Activated naive CD4-positive, alpha-beta T cell treated with anti-CD3 and anti-CD28 coated beads, Interleukin-2, amount 10 ng/mL, durations not matched to agents 7 days and 5 days (primary cell): ENCODE measurements around the gene CRYZ.
"Not testable (repeated sequence)": the region's sequence is repeated elsewhere in the genome, so short reads cannot be mapped to it uniquely, and the experiment has no call there.

Experiments
- CTCF ChIA-PET: fragments of 350-600 bp; sonication (Branson Sonifier 250); formaldehyde crosslinking; loops from one replicate; lab custom pipeline; 2021; ENCODE audit warnings: antibody characterized with exemption; lab: Charles Lee
- DNase-seq: peaks from one replicate; pipeline ENCODE4 v3.0.0-alpha.2; 2020
- H3K27ac Mint-ChIP-seq: one replicate; pipeline ENCODE4 v1.8.0; 2021; ENCODE audit warnings: mild to moderate bottlenecking, moderate library complexity, mixed read lengths
- H3K27me3 Mint-ChIP-seq: one replicate; pipeline ENCODE4 v1.8.0; 2021; ENCODE audit warnings: mild to moderate bottlenecking, mixed read lengths
- H3K36me3 Mint-ChIP-seq: one replicate; pipeline ENCODE4 v1.8.0; 2021; ENCODE audit warnings: mixed read lengths
- H3K4me1 Mint-ChIP-seq: one replicate; pipeline ENCODE4 v1.8.0; 2021; ENCODE audit warnings: mixed read lengths
- H3K4me3 Mint-ChIP-seq: one replicate; pipeline ENCODE4 v1.8.0; 2021; ENCODE audit warnings: mild to moderate bottlenecking, moderate library complexity, mixed read lengths
- H3K9me3 Mint-ChIP-seq: one replicate; pipeline ENCODE4 v1.8.0; 2021; ENCODE audit warnings: mixed read lengths

The CRYZ gene, protein sequence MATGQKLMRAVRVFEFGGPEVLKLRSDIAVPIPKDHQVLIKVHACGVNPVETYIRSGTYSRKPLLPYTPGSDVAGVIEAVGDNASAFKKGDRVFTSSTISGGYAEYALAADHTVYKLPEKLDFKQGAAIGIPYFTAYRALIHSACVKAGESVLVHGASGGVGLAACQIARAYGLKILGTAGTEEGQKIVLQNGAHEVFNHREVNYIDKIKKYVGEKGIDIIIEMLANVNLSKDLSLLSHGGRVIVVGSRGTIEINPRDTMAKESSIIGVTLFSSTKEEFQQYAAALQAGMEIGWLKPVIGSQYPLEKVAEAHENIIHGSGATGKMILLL

DNA sequence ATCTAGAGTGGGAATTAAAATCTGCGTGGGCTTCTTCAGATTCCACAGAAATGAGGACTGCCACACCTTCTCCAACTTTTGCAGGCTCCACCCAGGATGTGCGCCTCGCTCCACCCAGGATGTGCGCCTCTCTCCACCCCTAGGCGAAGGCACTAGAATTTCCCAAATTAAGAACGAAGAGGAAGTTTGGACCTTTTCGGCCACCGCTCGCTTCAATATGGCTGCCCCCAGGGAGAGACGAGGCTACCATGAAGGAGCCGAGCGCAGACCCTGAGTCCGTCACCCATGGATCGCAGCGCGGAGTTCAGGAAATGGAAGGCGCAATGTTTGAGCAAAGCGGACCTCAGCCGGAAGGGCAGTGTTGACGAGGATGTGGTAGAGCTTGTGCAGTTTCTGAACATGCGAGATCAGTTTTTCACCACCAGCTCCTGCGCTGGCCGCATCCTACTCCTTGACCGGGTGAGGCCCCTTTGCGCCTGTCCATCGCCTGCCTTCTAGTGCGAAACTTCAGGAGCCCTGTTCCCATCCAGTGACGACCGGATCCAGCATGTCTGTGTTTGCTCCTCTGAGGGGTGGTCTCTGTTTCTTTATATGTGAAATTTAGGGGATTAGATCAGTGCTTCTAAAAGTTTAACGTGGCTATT is at the start of gene CRYZ, which contains the start of gene TYW3:
TSS of gene CRYZ (minus strand) at position 91 of the 644 bp plus-strand sequence. CDS start 8,229 bp downstream, outside the sequence.
TSS of gene TYW3 (plus strand) at position 193 of the 644 bp plus-strand sequence. CDS start at position 286, 93 bp downstream.
- H3K27ac Mint-ChIP-seq: peak within 1 kb of the TSS; percentile 95
- H3K27me3 Mint-ChIP-seq: no peaks in the 10 kb centered on the region
- H3K4me3 Mint-ChIP-seq: peak within 1 kb of the TSS; percentile 79
- H3K36me3 Mint-ChIP-seq: peaks cover 11% of the 10 kb centered on the region
- peak; percentile 94 for DNase-seq
- H3K4me1 Mint-ChIP-seq: peaks cover 32% of the 10 kb centered on the region
- CTCF ChIA-PET: interaction anchor here (0.9 to 3.3 kb wide), 10 partner anchors 12 to 44 kb away, joined by 3 to 16 read pairs (median 6); no protein-coding TSS in a partner anchor
- H3K9me3 Mint-ChIP-seq: no peaks in the 10 kb centered on the region

DNA sequence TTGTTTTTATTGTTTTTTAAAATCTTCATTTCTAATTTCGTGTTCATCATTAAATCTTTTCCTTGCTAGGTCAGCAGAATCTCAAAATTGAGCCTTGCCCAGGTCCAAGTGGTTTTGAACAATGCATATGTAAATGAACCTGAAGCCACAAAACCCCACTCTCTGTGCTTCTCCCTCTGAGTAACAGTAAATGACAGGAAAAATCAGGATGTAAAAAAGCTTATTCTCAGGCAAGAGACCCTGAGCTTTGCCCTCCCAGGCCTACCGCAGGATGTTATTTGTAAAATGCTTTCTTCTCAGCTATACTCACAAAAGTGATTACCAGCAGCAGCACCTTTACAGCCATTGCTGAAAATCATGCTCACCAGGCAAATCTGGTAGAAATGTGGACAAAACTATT is 47.7 kb upstream of the CRYZ start:
- no peak overlapping the region for H3K27ac Mint-ChIP-seq
- H3K27me3 Mint-ChIP-seq: no peaks in the 10 kb centered on the region
- H3K4me3 Mint-ChIP-seq: no peak overlapping the region
- CTCF ChIA-PET: no interaction called here
- H3K36me3 Mint-ChIP-seq: no peaks in the 10 kb centered on the region
- H3K9me3 Mint-ChIP-seq: no peaks in the 10 kb centered on the region
- no peaks in the 10 kb centered on the region for H3K4me1 Mint-ChIP-seq
- DNase-seq: no peak

DNA sequence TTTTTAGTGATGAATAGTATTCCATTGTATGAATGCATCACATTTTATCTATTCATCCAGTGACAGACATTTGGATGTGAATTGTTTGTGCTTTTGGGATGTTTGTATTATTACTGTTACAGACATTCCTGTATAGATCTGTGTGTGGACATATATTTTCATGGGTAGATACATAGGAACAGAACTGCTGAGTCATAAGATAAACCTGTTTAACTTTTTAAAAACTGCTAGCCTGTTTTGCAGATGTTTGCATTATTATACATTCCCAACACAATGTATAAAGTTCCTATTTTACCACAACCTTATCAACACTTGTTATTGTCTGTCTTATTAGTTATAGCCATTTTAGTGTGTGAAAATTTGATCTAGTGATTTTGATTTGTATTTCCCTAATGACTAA is 46.9 kb upstream of the CRYZ start:
- Mint-ChIP-seq H3K4me1 (no peaks in the 10 kb centered on the region), H3K4me3 (no peak overlapping the region), H3K27ac (no peak overlapping the region), H3K36me3 (no peaks in the 10 kb centered on the region), H3K27me3 (no peaks in the 10 kb centered on the region), H3K9me3 (no peaks in the 10 kb centered on the region)
- no peak for DNase-seq
- CTCF ChIA-PET: no interaction called here

DNA sequence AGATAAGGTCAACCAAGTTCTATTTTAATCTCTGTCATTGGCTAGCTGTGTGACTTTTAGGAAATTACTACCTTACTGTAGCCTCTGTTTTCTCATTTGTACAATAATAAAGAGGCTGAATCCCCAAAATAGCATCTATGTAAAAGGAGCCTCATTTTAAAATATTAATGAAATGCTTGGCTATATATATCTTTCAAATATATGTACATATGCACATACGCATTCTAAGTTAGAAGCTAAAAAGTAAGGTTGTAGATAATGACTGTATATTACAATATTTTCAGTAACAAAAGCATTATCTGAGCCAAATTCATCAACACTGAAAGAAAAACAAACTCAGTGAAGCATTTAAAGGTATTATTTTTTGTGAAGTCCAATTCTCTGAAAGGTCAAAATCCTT is 44.7 kb upstream of the CRYZ start:
- no peaks in the 10 kb centered on the region for H3K27me3 Mint-ChIP-seq
- CTCF ChIA-PET: no interaction called here
- no peak for DNase-seq

DNA sequence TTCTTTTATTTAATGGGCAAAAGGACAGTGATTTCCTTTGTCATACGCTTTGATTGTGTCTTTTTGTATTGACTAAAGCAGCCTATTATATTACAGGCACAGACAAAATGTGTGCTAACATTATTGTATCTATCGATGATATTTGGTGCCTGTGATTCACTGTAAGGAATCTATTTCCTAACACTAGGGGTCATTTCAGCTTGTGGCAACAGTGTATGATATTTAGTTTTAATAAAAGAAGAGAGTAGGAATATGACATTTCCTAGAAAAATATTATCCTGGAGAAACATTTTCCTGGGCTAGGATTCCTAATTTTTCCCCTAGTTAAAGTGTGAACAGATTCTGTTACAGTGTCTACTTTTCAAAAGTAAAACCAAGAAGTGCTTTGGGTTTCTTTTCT is 42.9 kb upstream of the CRYZ start:
- Mint-ChIP-seq H3K9me3 (no peaks in the 10 kb centered on the region), H3K27ac (no peak overlapping the region), H3K4me1 (no peaks in the 10 kb centered on the region), H3K27me3 (no peaks in the 10 kb centered on the region), H3K4me3 (no peak overlapping the region), H3K36me3 (no peaks in the 10 kb centered on the region)
- CTCF ChIA-PET: interaction anchor here (0.8 kb wide), 1 partner anchor 9 kb away, joined by 3 read pairs; no protein-coding TSS in a partner anchor
- no peak for DNase-seq

More for the DNA sequence above, 44.7 kb upstream of the CRYZ start:
- Mint-ChIP-seq H3K9me3 (no peaks in the 10 kb centered on the region), H3K36me3 (no peaks in the 10 kb centered on the region), H3K4me1 (no peaks in the 10 kb centered on the region), H3K4me3 (no peak overlapping the region), H3K27ac (no peak overlapping the region)

DNA sequence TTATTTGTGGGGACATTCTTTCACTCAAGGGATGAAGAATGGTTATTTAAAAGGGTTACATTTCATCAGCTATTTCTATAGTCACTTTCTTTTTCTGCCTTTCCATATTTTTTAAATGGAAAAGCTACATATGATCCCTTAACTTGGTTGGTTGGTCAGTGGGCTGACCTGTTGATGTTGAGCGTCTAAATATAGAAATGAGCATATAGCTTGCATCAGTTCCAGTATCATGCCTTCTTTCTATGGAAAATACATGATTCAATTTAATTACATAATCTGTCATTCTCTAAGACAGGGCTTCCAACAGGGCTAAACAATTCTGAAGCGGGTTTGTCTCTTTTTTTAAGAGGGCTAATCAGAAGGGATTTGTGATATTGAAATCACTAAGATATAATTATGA is 40.7 kb upstream of the CRYZ start:
- Mint-ChIP-seq H3K36me3 (no peaks in the 10 kb centered on the region), H3K4me1 (no peaks in the 10 kb centered on the region), H3K4me3 (no peak overlapping the region), H3K27me3 (no peaks in the 10 kb centered on the region), H3K27ac (no peak overlapping the region), H3K9me3 (no peaks in the 10 kb centered on the region)
- CTCF ChIA-PET: no interaction called here
- DNase-seq: no peak

DNA sequence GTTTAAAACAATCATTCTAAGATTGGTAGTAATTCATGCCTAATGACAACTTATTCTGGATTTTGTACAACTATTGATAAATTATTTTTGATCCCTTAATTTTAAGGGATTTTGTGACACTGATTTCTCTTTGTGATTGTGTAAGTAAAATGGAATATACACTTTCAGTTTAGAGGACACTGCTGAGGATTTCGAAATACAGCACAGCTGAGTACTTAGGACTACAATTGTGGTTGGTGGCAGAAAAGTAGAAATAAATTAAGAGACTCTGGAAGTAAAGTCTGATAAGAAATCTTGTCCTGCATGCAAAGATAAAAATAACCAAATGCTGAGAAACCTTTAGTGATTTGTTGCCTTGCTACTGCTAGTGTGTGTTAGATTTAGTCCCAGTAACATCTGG is 40.1 kb upstream of the CRYZ start:
- H3K9me3 Mint-ChIP-seq: no peaks in the 10 kb centered on the region
- H3K4me3 Mint-ChIP-seq: no peak overlapping the region
- H3K4me1 Mint-ChIP-seq: no peaks in the 10 kb centered on the region
- no peak for DNase-seq
- no peaks in the 10 kb centered on the region for H3K27me3 Mint-ChIP-seq
- CTCF ChIA-PET: interaction anchor here (1.5 kb wide), 1 partner anchor 423 kb away, joined by 6 read pairs; no protein-coding TSS in a partner anchor
- no peaks in the 10 kb centered on the region for H3K36me3 Mint-ChIP-seq
- no peak overlapping the region for H3K27ac Mint-ChIP-seq

DNA sequence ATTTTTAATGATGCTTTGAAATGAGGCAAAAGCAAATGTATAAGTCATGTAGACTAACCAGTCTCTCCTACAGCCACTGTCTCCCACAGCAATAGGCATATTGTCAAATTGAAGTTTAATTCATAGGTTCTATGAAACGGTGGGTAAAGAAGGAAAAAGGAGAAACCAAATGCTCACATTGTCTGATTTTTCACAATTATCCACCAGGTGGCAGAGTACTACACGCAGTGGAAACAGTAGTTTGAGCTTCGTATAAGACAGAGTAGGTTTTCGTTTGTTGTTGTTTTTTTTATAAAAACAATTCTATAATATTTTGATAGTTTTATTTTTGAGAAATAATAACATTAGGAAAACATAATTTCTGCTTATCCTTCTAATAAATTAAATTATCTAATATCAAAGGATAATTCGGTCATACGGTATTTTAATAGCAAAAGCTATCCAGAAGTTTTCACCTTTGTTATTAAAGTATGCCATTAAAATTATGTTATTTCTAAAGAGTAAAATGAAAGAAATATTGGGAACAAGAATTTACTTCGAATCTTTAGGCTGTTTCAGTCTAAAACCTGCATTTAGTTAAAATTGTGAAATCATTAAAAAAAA is 39.2 kb upstream of the CRYZ start:
- CTCF ChIA-PET: interaction anchor here (0.6 to 2.0 kb wide), 12 partner anchors 9 to 677 kb away, joined by 3 to 12 read pairs (median 4); no protein-coding TSS in a partner anchor
- Mint-ChIP-seq H3K9me3 (no peaks in the 10 kb centered on the region), H3K4me3 (no peak overlapping the region), H3K27ac (no peak overlapping the region), H3K27me3 (no peaks in the 10 kb centered on the region), H3K36me3 (no peaks in the 10 kb centered on the region), H3K4me1 (no peaks in the 10 kb centered on the region)
- DNase-seq: no peak

DNA sequence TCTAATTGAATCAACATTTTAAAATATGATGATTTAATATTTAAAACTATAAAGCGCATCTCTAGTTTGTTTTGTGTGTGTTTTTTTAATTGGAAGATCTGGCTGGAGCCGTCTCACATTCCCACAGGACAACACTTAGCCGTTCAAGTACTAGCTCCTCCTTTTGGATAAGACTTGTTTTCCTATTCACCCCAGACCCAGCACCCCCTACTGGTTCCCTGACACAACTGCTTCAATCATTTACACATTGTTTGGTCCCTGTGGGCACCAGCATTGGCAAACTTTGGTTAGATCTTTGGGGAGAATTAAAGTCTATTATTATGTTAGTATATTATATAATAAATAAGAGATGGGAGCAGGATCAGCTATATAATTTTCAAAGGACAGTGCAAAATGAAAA is 34.6 kb upstream of the CRYZ start:
- Mint-ChIP-seq H3K27ac (no peak overlapping the region), H3K4me1 (peaks cover 4% of the 10 kb centered on the region), H3K9me3 (no peaks in the 10 kb centered on the region), H3K36me3 (peaks cover 15% of the 10 kb centered on the region), H3K27me3 (no peaks in the 10 kb centered on the region), H3K4me3 (no peak overlapping the region)
- DNase-seq: no peak
- CTCF ChIA-PET: interaction anchor here (0.9 to 1.5 kb wide), 2 partner anchors 29 to 435 kb away, joined by 3 to 5 read pairs; no protein-coding TSS in a partner anchor

DNA sequence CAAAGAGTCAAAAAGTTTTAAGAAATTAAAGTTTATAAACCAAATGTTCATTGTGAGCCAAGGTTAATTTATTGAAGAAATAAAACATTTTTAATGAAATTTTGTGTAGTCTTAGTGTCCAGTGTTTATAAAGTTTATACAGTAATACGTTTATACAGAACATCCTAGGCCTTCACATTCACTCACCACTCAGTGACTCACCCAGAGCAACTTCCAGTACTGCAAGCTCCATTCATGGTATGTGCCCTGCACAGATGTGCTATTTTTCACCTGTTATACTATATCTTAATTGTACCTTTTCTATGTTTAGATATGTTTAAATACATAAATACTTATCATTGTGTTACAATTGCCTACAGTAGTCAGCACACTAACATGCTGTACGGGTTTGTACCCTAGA is 33.7 kb upstream of the CRYZ start:
- Mint-ChIP-seq H3K4me1 (peaks cover 4% of the 10 kb centered on the region), H3K4me3 (no peak overlapping the region), H3K36me3 (peaks cover 17% of the 10 kb centered on the region), H3K27me3 (no peaks in the 10 kb centered on the region), H3K27ac (no peak overlapping the region), H3K9me3 (no peaks in the 10 kb centered on the region)
- DNase-seq: no peak
- CTCF ChIA-PET: interaction anchor here (1.3 to 1.9 kb wide), 2 partner anchors 10 to 33 kb away, joined by 3 to 6 read pairs; no protein-coding TSS in a partner anchor

DNA sequence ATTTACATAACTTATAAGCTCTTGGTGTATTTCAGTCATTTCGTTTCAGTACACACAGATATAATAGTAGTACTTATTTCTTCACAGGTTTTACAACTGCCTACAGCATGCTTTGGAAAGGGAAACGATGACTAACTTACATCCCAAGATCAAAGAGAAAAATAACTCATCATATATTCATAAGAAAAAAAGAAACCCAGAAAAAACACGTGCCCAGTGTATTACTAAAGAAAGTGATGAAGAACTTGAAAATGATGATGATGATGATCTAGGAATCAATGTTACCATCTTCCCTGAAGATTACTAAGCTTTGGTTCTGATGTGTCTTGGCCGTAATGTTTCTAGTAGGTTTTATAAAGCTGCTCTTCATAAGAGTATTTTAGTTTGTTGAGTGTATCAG is 31.0 kb upstream of the CRYZ start:
- Mint-ChIP-seq H3K36me3 (peaks cover 35% of the 10 kb centered on the region), H3K4me1 (peaks cover 4% of the 10 kb centered on the region), H3K9me3 (no peaks in the 10 kb centered on the region), H3K27ac (no peak overlapping the region), H3K27me3 (no peaks in the 10 kb centered on the region), H3K4me3 (no peak overlapping the region)
- CTCF ChIA-PET: interaction anchor here (1.0 kb wide), 1 partner anchor 9 kb away, joined by 3 read pairs; no protein-coding TSS in a partner anchor
- DNase-seq: no peak

DNA sequence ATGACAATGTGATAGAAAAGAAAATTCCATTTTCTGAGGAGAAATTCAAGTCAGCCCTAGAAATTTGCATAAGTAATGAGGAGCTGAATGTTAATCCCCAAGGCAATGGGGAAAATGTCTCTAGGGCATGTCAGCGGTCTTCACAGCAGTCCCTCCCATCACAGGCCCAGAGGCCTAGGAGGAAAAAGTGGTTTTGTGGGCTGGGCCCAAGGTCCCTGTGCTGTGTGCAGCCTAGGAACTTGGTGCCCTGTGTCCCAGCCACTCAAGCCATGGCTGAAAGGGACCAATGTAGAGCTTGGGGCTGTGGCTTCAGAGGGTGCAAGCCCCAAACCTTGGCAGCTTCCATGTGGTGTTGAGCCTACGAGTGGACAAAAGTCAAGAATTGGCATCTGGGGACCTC is 23.8 kb upstream of the CRYZ start:
- H3K4me3 Mint-ChIP-seq, H3K27ac Mint-ChIP-seq, CTCF ChIA-PET: not testable (repeated sequence)

DNA sequence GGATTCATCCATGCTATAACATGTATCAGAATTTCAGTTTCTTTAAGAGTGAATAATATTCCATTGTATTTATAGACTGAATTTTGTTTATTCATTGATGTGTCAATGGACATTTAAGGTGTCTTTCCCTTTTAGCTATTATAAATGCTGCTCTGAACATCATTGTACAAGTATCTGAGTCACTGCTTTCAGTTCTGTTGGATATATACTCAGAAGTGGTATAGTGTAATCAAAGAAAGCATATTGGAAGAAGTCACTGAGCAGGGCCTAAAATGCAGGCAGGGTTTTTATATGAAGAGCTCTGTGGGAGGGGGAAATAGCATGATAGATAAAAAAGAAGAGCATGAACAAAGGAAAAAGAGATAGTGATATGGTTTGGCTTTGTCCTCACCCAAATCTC is 22.6 kb upstream of the CRYZ start:
- Mint-ChIP-seq H3K9me3 (peaks cover 7% of the 10 kb centered on the region), H3K27me3 (no peaks in the 10 kb centered on the region), H3K27ac (no peak overlapping the region), H3K36me3 (peaks cover 71% of the 10 kb centered on the region), H3K4me1 (no peaks in the 10 kb centered on the region), H3K4me3 (no peak overlapping the region)
- no peak for DNase-seq
- CTCF ChIA-PET: no interaction called here

More for the DNA sequence above, 23.8 kb upstream of the CRYZ start:
- DNase-seq, H3K9me3 Mint-ChIP-seq, H3K4me1 Mint-ChIP-seq, H3K27me3 Mint-ChIP-seq: not testable (repeated sequence)
- peaks cover 74% of the 10 kb centered on the region for H3K36me3 Mint-ChIP-seq

DNA sequence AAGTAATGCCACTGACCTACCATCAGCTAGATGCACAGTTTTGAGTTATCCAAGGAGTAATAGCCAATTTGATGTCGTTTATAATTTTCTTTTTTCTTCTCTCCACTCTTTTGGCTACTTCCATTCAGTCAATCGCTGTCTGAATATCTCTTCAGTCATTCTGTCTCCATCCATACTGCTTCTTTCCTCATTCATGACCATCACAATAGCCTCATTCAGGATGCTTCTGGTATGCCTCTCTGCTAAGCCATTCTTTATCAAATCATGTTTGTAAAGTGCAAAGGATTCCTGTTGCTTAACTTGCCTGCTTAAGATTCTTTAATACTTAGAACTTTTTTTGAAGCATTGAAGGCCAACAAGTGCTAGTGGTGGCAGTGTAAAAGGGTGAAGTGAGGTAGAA is 20.3 kb upstream of the CRYZ start:
- peaks cover 69% of the 10 kb centered on the region for H3K36me3 Mint-ChIP-seq
- H3K9me3 Mint-ChIP-seq: peaks cover 7% of the 10 kb centered on the region
- CTCF ChIA-PET: no interaction called here
- no peaks in the 10 kb centered on the region for H3K4me1 Mint-ChIP-seq
- DNase-seq: no peak
- H3K27me3 Mint-ChIP-seq: no peaks in the 10 kb centered on the region
- H3K27ac Mint-ChIP-seq: no peak overlapping the region
- no peak overlapping the region for H3K4me3 Mint-ChIP-seq
